ENCODE data around the gene LAMA2. TPM values are rescaled to one million over a fixed set of nuclear protein-coding genes. Genes with fewer than 3 reads are reported as not detected.
"Not testable (repeated sequence)": the region's sequence is repeated elsewhere in the genome, so short reads cannot be mapped to it uniquely, and the experiment has no call there.

The LAMA2 gene
- total and polyA plus RNA-seq, 2 of the 8 experiments (the other 6 are each of a cell fraction or from before 2014, with no cell fraction given), result 1.3 to 3.8 TPM

- no peak for TF ChIP-seq SUZ12 (IDR thresholded peaks at IDR 0.05; ENCODE audit: low read length)
- TF ChIP-seq SP4 (IDR thresholded peaks at IDR 0.05; ENCODE audit: low read length), result no peak
Measured at GRCh38 chr6:129153257-129153656, 270.3 kb downstream of the LAMA2 start (continued).

- H2AK5ac ChIP-seq (ENCODE audit: low read depth, low read length); H3K4ac ChIP-seq (replicated peaks; ENCODE audit: insufficient read length, low read depth, low read length); H3K27me3 ChIP-seq (replicated peaks in 1 of 4; ENCODE audit: control insufficient read depth in 3 of 4, extremely low read depth in 1 of 4, insufficient read depth in 3 of 4, low read length in 3 of 4); H3K23ac ChIP-seq (ENCODE audit: insufficient read length); DNase-seq (ENCODE audit: low read depth in 1 of 2, low spot score in 2 of 2); H2BK20ac ChIP-seq (ENCODE audit: low read length); H4K8ac ChIP-seq (ENCODE audit: extremely low read depth, insufficient read depth, low read length); H4K91ac ChIP-seq (replicated peaks; ENCODE audit: insufficient read length, low read length); H2BK5ac ChIP-seq (ENCODE audit: low read depth, low read length); H3K4me3 ChIP-seq (ENCODE audit: extremely low read depth in 1 of 4, insufficient read depth in 2 of 4, low read depth in 3 of 4, low read length in 4 of 4); H3K4me2 ChIP-seq (ENCODE audit: insufficient read depth in 1 of 2, low read depth in 2 of 2, low read length in 2 of 2); H3K56ac ChIP-seq (replicated peaks; ENCODE audit: insufficient read length, low read depth, low read length); H3K18ac ChIP-seq (ENCODE audit: extremely low read depth, low read length); POLR2A ChIA-PET (ENCODE audit: partially characterized antibody); H3K36me3 ChIP-seq (ENCODE audit: control insufficient read depth in 2 of 4, insufficient read depth in 4 of 4, low read length in 3 of 4); H2AFZ ChIP-seq (ENCODE audit: low read length); H3K79me2 ChIP-seq (ENCODE audit: control insufficient read depth in 1 of 2, insufficient read depth in 2 of 2, low read length in 2 of 2); H4K20me1 ChIP-seq (replicated peaks in 1 of 2; ENCODE audit: control insufficient read depth in 1 of 2, insufficient read depth in 2 of 2, low read length in 2 of 2); H3K79me1 ChIP-seq (ENCODE audit: low read depth, low read length); CTCF ChIA-PET (ENCODE audit: partially characterized antibody); H3K14ac ChIP-seq (ENCODE audit: insufficient read length); H2BK12ac ChIP-seq (ENCODE audit: low read depth, low read length); H3K4me1 ChIP-seq (replicated peaks in 1 of 4; ENCODE audit: control insufficient read depth in 3 of 4, insufficient read depth in 4 of 4, low read length in 3 of 4); H4K5ac ChIP-seq (ENCODE audit: insufficient read length, low read depth, low read length); H2BK15ac ChIP-seq (ENCODE audit: low read length); H3K9me3 ChIP-seq (ENCODE audit: insufficient read depth in 2 of 2, low read depth in 1 of 2, low read length in 1 of 2); FAIRE-seq; H2BK120ac ChIP-seq (replicated peaks; ENCODE audit: low read depth, low read length); H3K23me2 ChIP-seq (ENCODE audit: low read depth, low read length); H3K27ac ChIP-seq (ENCODE audit: low read depth, low read length); H3K9ac ChIP-seq (replicated peaks in 1 of 4; ENCODE audit: extremely low read depth in 1 of 4, low read depth in 3 of 4, low read length in 3 of 4): not testable (repeated sequence)
- WGBS, 2 experiments (ENCODE audit: extremely low coverage in 1 of 2, insufficient coverage in 1 of 2, insufficient read length in 1 of 2, insufficient replicate concordance in 2 of 2, low coverage in 1 of 2, low lambda C conversion rate in 2 of 2, missing lambda C conversion rate in 1 of 2), result 92% methylated on average over 17 of the region's 17 CpGs; no CpG with 5 or more reads in 1 of the 2 experiments
Measured at GRCh38 chr6:129159242-129159641, 276.3 kb downstream of the LAMA2 start.
